PC-3 (cell line): ENCODE data around the gene DLG2.

ENCODE experiments used
- EZH2 ChIP-seq: fragments of 300-600 bp; sonication (generic); IDR thresholded peaks from one replicate; pipeline ENCODE4 v1.6.1; 2017; ENCODE audit warnings: antibody characterized with exemption, mild to moderate bottlenecking, low read length; ENCODE audit not compliant: unreplicated experiment
- TF ChIP-seq, protein P1 (sequence below): fragments of 300-600 bp; sonication (generic); conservative IDR thresholded peaks from 2 replicates; pipeline ENCODE4 v1.5.1; 2017; ENCODE audit warnings: antibody characterized with exemption, low read depth, mild to moderate bottlenecking, low read length

DNA sequence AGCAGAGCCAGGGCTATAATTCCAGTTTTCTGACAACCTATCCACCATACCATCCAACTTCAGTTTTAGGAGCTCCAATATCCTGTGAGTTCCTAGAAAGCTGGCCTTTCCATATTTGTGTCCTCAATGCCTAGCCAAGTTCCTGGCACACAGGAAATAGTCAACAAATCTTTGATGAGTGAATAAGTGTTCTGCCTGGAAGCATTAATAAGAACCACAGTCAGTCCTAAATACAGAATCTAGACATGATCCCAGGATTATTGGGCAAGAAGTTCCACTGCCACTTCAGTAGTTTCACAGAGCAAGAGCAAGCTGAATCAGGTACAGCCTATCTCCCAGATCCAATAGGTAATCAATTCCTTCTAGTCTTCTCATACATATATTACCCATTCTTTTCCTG is 942.0 kb downstream of the DLG2 start:
- TF ChIP-seq, protein P1, sequence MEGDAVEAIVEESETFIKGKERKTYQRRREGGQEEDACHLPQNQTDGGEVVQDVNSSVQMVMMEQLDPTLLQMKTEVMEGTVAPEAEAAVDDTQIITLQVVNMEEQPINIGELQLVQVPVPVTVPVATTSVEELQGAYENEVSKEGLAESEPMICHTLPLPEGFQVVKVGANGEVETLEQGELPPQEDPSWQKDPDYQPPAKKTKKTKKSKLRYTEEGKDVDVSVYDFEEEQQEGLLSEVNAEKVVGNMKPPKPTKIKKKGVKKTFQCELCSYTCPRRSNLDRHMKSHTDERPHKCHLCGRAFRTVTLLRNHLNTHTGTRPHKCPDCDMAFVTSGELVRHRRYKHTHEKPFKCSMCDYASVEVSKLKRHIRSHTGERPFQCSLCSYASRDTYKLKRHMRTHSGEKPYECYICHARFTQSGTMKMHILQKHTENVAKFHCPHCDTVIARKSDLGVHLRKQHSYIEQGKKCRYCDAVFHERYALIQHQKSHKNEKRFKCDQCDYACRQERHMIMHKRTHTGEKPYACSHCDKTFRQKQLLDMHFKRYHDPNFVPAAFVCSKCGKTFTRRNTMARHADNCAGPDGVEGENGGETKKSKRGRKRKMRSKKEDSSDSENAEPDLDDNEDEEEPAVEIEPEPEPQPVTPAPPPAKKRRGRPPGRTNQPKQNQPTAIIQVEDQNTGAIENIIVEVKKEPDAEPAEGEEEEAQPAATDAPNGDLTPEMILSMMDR = no peak
- TF ChIP-seq EZH2 = no peak
